GM23248 (cell line): ENCODE results near the gene CPSF4L.

ENCODE experiments used
- EZH2 ChIP-seq: fragments of 200-600 bp; sonication (generic); IDR thresholded peaks from 2 replicates; pipeline ENCODE4 v1.6.1; 2018; ENCODE audit warnings: antibody characterized with exemption, mild to moderate bottlenecking; ENCODE audit not compliant: insufficient read depth, poor library complexity, severe bottlenecking
- EZH2phosphoT487 ChIP-seq: fragments of 200-600 bp; sonication (generic); IDR thresholded peaks from 2 replicates; pipeline ENCODE4 v1.6.1; 2018; ENCODE audit warnings: antibody characterized with exemption, moderate library complexity, mild to moderate bottlenecking, low read depth; ENCODE audit not compliant: insufficient read depth

- TF ChIP-seq EZH2 (no peak), EZH2phosphoT487 (no peak)
Observed at GRCh38 chr17:73301369-73301768, 39.7 kb upstream of the CPSF4L start.
